Liver (tissue), 9 donors: ENCODE measurements around the gene KBTBD7. TPM values are rescaled to one million over a fixed set of nuclear protein-coding genes. Genes with fewer than 3 reads are reported as not detected.

Source experiments
- DNase-seq: peaks from one replicate; pipeline ENCODE4 v3.0.0-alpha.2; 2017; ENCODE audit warnings: low spot score
- H3K27ac ChIP-seq, 2 donors: one replicate each; pipeline ENCODE4 v1.7.0; 2013; ENCODE audit warnings: inconsistent platforms in 2 of 2, low read length in 2 of 2, control low read depth in 1 of 2, low read depth in 1 of 2, mild to moderate bottlenecking in 1 of 2
- H3K27me3 ChIP-seq, 4 donors: one replicate each; pipeline versions ENCODE4 v1.6.1 to v1.7.0; 2013; ENCODE audit warnings: low read length in 3 of 4, inconsistent platforms in 1 of 4, mild to moderate bottlenecking in 1 of 4, moderate library complexity in 1 of 4; ENCODE audit not compliant: control insufficient read depth in 4 of 4, insufficient read depth in 4 of 4
- H3K36me3 ChIP-seq, 4 donors: one replicate each; pipeline versions ENCODE4 v1.6.1 to v1.7.0; 2013; ENCODE audit warnings: low read length in 3 of 4, mild to moderate bottlenecking in 3 of 4, low read depth in 1 of 4, moderate library complexity in 1 of 4; ENCODE audit not compliant: control insufficient read depth in 4 of 4, insufficient read depth in 3 of 4
- H3K4me1 ChIP-seq, 4 donors: one replicate each; pipeline versions ENCODE4 v1.6.1 to v1.7.0; 2013; ENCODE audit warnings: low read length in 3 of 4, mild to moderate bottlenecking in 3 of 4, moderate library complexity in 1 of 4; ENCODE audit not compliant: control insufficient read depth in 4 of 4, insufficient read depth in 4 of 4
- H3K4me3 ChIP-seq, 3 donors: one replicate each; pipeline versions ENCODE4 v1.6.1 to v1.7.0; 2013; ENCODE audit warnings: low read length in 3 of 3, control low read depth in 1 of 3, low read depth in 1 of 3, mild to moderate bottlenecking in 1 of 3
- H3K9ac ChIP-seq, 2 donors: one replicate each; pipeline ENCODE4 v1.7.0; 2013; ENCODE audit warnings: low read length in 2 of 2, mild to moderate bottlenecking in 2 of 2, moderate library complexity in 2 of 2, control low read depth in 1 of 2, low read depth in 1 of 2
- H3K9me3 ChIP-seq, 4 donors: one replicate each; pipeline versions ENCODE4 v1.6.1 to v1.7.0; 2013; ENCODE audit warnings: low read length in 3 of 4; ENCODE audit not compliant: control insufficient read depth in 4 of 4
- HNF4A ChIP-seq, 2 donors: conservative IDR thresholded peaks; 2 replicates each; pipeline ENCODE4 v1.6.1; 2016; ENCODE audit warnings: antibody characterized with exemption in 2 of 2, mild to moderate bottlenecking in 2 of 2
- JUND ChIP-seq, 2 donors: IDR thresholded peaks; 2 replicates each; pipeline ENCODE4 v1.6.1; 2016; ENCODE audit warnings: antibody characterized with exemption in 2 of 2
- RAD21 ChIP-seq, 2 donors: IDR thresholded peaks; 2 replicates each; pipeline ENCODE4 v1.6.1; 2016; ENCODE audit warnings: antibody characterized with exemption in 2 of 2, mild to moderate bottlenecking in 2 of 2
- REST ChIP-seq: IDR thresholded peaks from 2 replicates; pipeline ENCODE4 v1.6.1; 2016; ENCODE audit warnings: antibody characterized with exemption, mild to moderate bottlenecking
- RXRA ChIP-seq, 2 donors: IDR thresholded peaks; 2 replicates each; pipeline ENCODE4 v1.6.1; 2017 to 2018; ENCODE audit warnings: antibody characterized with exemption in 2 of 2, mild to moderate bottlenecking in 1 of 2
- SP1 ChIP-seq: IDR thresholded peaks from 2 replicates; pipeline ENCODE4 v1.6.1; 2018; ENCODE audit warnings: antibody characterized with exemption, mild to moderate bottlenecking
- YY1 ChIP-seq: IDR thresholded peaks from 2 replicates; pipeline ENCODE4 v1.6.1; 2016; ENCODE audit warnings: antibody characterized with exemption, mild to moderate bottlenecking
- ZBTB33 ChIP-seq: IDR thresholded peaks from 2 replicates; pipeline ENCODE4 v1.6.1; 2016; ENCODE audit warnings: antibody characterized with exemption
- WGBS: extraction: QIAGEN DNeasy Blood & Tissue Kit; methylation state at CpG from one replicate; pipeline ENCODE4 v1.1.7; 2013; 5-methylcytosine and 5-hydroxymethylcytosine counted together
- polyA plus RNA-seq, 2 donors: library from polyadenylated mRNA; stranded (reverse) in 1 of 2; unstranded in 1 of 2; fragments of 200-250 nt in 1 of 2; fragments of >200 nt in 1 of 2; fragmentation: Nextera tagmentation in 1 of 2; extraction: Ambion mirVana in 1 of 2; gene quantifications; one replicate each; pipeline versions ENCODE4 v1.2.1 to v1.2.3, GENCODE V29; 2013 to 2015
- total RNA-seq, 2 donors: library from RNA; depleted of rRNA; stranded (reverse); fragments of >200 nt; gene quantifications; one replicate each; pipeline ENCODE4 v1.2.3, GENCODE V29; 2014
- TF ChIP-seq, protein P1 (sequence below): fragments of 150-350 bp; IDR thresholded peaks from 2 replicates; pipeline ENCODE4 v1.5.1; 2017; ENCODE audit warnings: improper control_type of control experiment, low read depth, low read length; ENCODE audit not compliant: missing input control
- donor health status: healthy.
- donor health status: healthy.
- donor health status: healthy.
- donor health status: healthy.
- donor health status: healthy.

KBTBD7 gene
- total and polyA plus RNA-seq, 4 donors, result 3.3 to 10.1 (median 6.9) TPM

DNA sequence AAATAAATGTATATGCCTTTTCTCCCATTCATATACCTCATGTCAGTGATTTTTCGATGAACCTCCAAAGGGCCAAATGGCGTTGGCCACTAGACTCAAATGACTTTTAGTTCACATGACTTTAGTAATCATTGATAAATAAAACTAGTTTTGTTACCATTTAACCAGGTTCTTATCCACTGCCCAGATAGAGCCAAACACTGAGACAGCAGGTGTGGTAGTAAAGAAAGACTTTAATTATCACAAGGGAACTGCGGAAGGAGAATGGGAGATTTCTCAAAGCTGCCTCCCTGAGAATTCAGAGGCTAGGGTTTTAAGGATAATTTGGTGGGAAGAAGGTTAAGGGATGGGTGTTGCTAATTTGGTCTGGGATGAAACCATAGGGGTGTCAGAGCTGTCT lies 42.4 kb downstream of the KBTBD7 start (continued):
- TF ChIP-seq REST, result no peak

DNA sequence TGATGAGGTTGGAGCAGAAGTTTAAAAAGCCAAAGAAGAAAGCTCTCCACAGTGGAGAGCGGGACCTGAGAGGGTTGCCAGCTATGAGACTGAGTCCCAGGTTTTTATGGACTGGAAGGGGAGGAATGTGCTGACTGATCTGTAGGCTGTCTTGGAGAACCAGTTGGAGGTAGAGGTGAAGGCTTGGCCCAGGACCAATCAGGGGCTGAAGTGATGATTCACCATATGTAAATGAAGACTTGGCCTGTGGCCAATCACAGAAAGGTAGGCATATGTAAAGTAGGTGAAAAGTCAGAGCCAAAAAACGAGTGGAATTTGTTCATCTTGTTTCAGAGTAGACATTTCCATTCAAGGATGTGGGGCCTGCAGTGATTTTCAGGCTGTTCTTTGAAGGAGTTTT lies 44.3 kb downstream of the KBTBD7 start:
- TF ChIP-seq HNF4A (conservative IDR thresholded peaks at IDR 0.05) (no peak), YY1 (no peak), JUND (IDR thresholded peaks at IDR 0.05) (no peak), RXRA (IDR thresholded peaks at IDR 0.05) (no peak), ZBTB33 (no peak), REST (no peak), SP1 (no peak), RAD21 (IDR thresholded peaks at IDR 0.05) (no peak)
- TF ChIP-seq, protein P1, sequence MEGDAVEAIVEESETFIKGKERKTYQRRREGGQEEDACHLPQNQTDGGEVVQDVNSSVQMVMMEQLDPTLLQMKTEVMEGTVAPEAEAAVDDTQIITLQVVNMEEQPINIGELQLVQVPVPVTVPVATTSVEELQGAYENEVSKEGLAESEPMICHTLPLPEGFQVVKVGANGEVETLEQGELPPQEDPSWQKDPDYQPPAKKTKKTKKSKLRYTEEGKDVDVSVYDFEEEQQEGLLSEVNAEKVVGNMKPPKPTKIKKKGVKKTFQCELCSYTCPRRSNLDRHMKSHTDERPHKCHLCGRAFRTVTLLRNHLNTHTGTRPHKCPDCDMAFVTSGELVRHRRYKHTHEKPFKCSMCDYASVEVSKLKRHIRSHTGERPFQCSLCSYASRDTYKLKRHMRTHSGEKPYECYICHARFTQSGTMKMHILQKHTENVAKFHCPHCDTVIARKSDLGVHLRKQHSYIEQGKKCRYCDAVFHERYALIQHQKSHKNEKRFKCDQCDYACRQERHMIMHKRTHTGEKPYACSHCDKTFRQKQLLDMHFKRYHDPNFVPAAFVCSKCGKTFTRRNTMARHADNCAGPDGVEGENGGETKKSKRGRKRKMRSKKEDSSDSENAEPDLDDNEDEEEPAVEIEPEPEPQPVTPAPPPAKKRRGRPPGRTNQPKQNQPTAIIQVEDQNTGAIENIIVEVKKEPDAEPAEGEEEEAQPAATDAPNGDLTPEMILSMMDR, result no peak
- H3K27me3 ChIP-seq, result no peaks in the 10 kb centered on the region
- H3K27ac ChIP-seq, result no peak overlapping the region
- H3K4me1 ChIP-seq, result no peaks in the 10 kb centered on the region
- no peak overlapping the region for H3K4me3 ChIP-seq
- DNase-seq, result no peak
- H3K9ac ChIP-seq, result no peak overlapping the region
- H3K9me3 ChIP-seq, result peaks cover 11 to 24% (median 15%) of the 10 kb centered on the region in 4 donors
- 88% methylated on average over 2 of the region's 2 CpGs for WGBS
- H3K36me3 ChIP-seq, result no peaks in the 10 kb centered on the region
